HCT116 (cell line): ENCODE results near the gene TBX15. TPM values are rescaled to one million over a fixed set of nuclear protein-coding genes. Genes with fewer than 3 reads are reported as not detected.

Source experiments
- ATAC-seq: fragments of 200-7000 bp; cut with Tn5 transposase; 2 replicates; pipeline ENCODE4 v1.9.1; 2020; ENCODE audit warnings: mild to moderate bottlenecking, moderate library complexity
- BruUV-seq: library from RNA; stranded (reverse); fragments of 400-500 nt; replicated peaks from 2 replicates; lab custom pipeline; 2021; lab: Mats Ljungman, UMichigan
- CTCF ChIA-PET: fragments of 300-600 bp; sonication (Branson Sonifier 250); formaldehyde crosslinking; loops from one replicate; lab custom pipeline; 2021; ENCODE audit warnings: antibody characterized with exemption; lab: Charles Lee
- POLR2A ChIA-PET: fragments of 300-600, 350-600 bp; sonication (Branson Sonifier 250); formaldehyde crosslinking; loops from one replicate; lab custom pipeline; 2021; ENCODE audit warnings: antibody characterized with exemption; lab: Charles Lee
- RAD21 ChIA-PET, 2 experiments: fragments of 300-600 bp; sonication (Branson Sonifier 250); formaldehyde crosslinking; loops; one replicate each; lab custom pipeline; 2023; ENCODE audit warnings: low total read pairs in 2 of 2; ENCODE audit not compliant: uncharacterized antibody in 2 of 2, unreplicated experiment in 2 of 2, low non-redundant PET in 1 of 2; lab: Charles Lee
- DNase-seq: peaks from one replicate; pipeline ENCODE4 v3.0.0-alpha.2; 2010; ENCODE audit warnings: low read depth, low spot score
- H2AFZ ChIP-seq: fragments of 200-600 bp; shearing (Covaris generic), sonication (generic); 2 replicates; pipeline ENCODE4 v1.6.1; 2017; ENCODE audit warnings: low read depth, mixed run types, mixed read lengths, antibody characterized with exemption, low read length; ENCODE audit not compliant: poor library complexity, severe bottlenecking
- H3K27ac ChIP-seq: 2 replicates; pipeline ENCODE4 v1.5.1; 2012; ENCODE audit warnings: low read depth, low read length
- H3K27me3 ChIP-seq: fragments of 200-600 bp; sonication (generic); 2 replicates; pipeline ENCODE4 v1.6.1; 2016; ENCODE audit warnings: mixed run types, low read length, mixed read lengths; ENCODE audit not compliant: insufficient read depth
- H3K36me3 ChIP-seq, 2 experiments: fragments of 200-500 bp in 1 of 2; fragments of 200-600 bp in 1 of 2; sonication (Bioruptor generic) in 1 of 2; sonication (generic) in 1 of 2; 2 replicates each; pipeline versions ENCODE4 v1.5.1 to v1.6.1; 2014 to 2016; ENCODE audit warnings: low read length in 2 of 2, inconsistent platforms in 1 of 2, mixed read lengths in 1 of 2, mixed run types in 1 of 2; ENCODE audit not compliant: insufficient read depth in 2 of 2, control insufficient read depth in 1 of 2
- H3K4me1 ChIP-seq, 2 experiments: fragments of 200-600 bp in 1 of 2; sonication (generic) in 1 of 2; 2 replicates each; pipeline versions ENCODE4 v1.5.1 to v1.6.1; 2012 to 2017; ENCODE audit warnings: low read length in 2 of 2, inconsistent platforms in 1 of 2, mild to moderate bottlenecking in 1 of 2, mixed read lengths in 1 of 2, mixed run types in 1 of 2, moderate library complexity in 1 of 2; ENCODE audit not compliant: insufficient read depth in 2 of 2, control insufficient read depth in 1 of 2
- H3K4me2 ChIP-seq: fragments of 200-600 bp; sonication (generic); 2 replicates; pipeline ENCODE4 v1.6.1; 2017; ENCODE audit warnings: mixed run types, low read length, mixed read lengths
- H3K4me3 ChIP-seq, 2 experiments: fragments of 200-600 bp in 1 of 2; sonication (generic) in 1 of 2; replicated peaks in 1 of 2; 2 replicates each; pipeline ENCODE4 v1.5.1; 2011 to 2016; ENCODE audit warnings: low read length in 2 of 2, control low read depth in 1 of 2, low read depth in 1 of 2, mild to moderate bottlenecking in 1 of 2, mixed read lengths in 1 of 2, mixed run types in 1 of 2
- H3K79me2 ChIP-seq: fragments of 200-600 bp; sonication (generic); 2 replicates; pipeline ENCODE4 v1.6.1; 2017; ENCODE audit warnings: mild to moderate bottlenecking, mixed run types, low read length, moderate library complexity, mixed read lengths; ENCODE audit not compliant: insufficient read depth
- H3K9ac ChIP-seq: fragments of 200-600 bp; sonication (generic); 2 replicates; pipeline ENCODE4 v1.6.1; 2016; ENCODE audit warnings: low read length, mixed read lengths
- H3K9me2 ChIP-seq: fragments of 200-600 bp; sonication (generic), shearing (Covaris generic); 2 replicates; pipeline ENCODE4 v1.6.1; 2017; ENCODE audit warnings: mixed run types, mild to moderate bottlenecking, moderate library complexity; ENCODE audit not compliant: insufficient read depth
- H3K9me3 ChIP-seq, 2 experiments: fragments of 200-500 bp in 1 of 2; fragments of 200-600 bp in 1 of 2; sonication (Bioruptor generic) in 1 of 2; sonication (generic) in 1 of 2; 2 replicates each; pipeline ENCODE4 v1.6.1; 2014 to 2017; ENCODE audit warnings: low read length in 2 of 2, mixed read lengths in 2 of 2, inconsistent platforms in 1 of 2, low read depth in 1 of 2, mild to moderate bottlenecking in 1 of 2, mixed run types in 1 of 2, moderate library complexity in 1 of 2; ENCODE audit not compliant: control insufficient read depth in 1 of 2, insufficient read depth in 1 of 2
- H4K20me1 ChIP-seq: fragments of 200-600 bp; sonication (generic), shearing (Covaris generic); 2 replicates; pipeline ENCODE4 v1.6.1; 2017; ENCODE audit warnings: mixed run types, mild to moderate bottlenecking, moderate library complexity; ENCODE audit not compliant: insufficient read depth
- CBX3 ChIP-seq: IDR thresholded peaks from 2 replicates; pipeline ENCODE4 v1.6.1; 2012; ENCODE audit warnings: low read depth
- CTCF ChIP-seq, 3 experiments: fragments of 200-600 bp in 1 of 3; sonication (generic) in 1 of 3; IDR thresholded peaks in 2 of 3; conservative IDR thresholded peaks in 1 of 3; 2 replicates each; pipeline ENCODE4 v1.5.1; 2012 to 2017; ENCODE audit warnings: low read depth in 2 of 3, low read length in 2 of 3, antibody characterized with exemption in 1 of 3, borderline replicate concordance in 1 of 3, control low read depth in 1 of 3, mild to moderate bottlenecking in 1 of 3, mixed read lengths in 1 of 3, mixed run types in 1 of 3, moderate library complexity in 1 of 3; ENCODE audit not compliant: insufficient read depth in 1 of 3
- ELF1 ChIP-seq: IDR thresholded peaks from 2 replicates; pipeline ENCODE4 v1.6.1; 2012; ENCODE audit warnings: low read depth, borderline replicate concordance
- POLR2AphosphoS5 ChIP-seq: IDR thresholded peaks from 2 replicates; pipeline ENCODE4 v1.6.1; 2011; ENCODE audit warnings: mild to moderate bottlenecking, low read depth, low read length, moderate library complexity
- RAD21 ChIP-seq: IDR thresholded peaks from 2 replicates; pipeline ENCODE4 v1.6.1; 2012; ENCODE audit warnings: low read depth, mild to moderate bottlenecking
- SIN3A ChIP-seq: IDR thresholded peaks from 2 replicates; pipeline ENCODE4 v1.6.1; 2012; ENCODE audit warnings: low read depth
- TCF7L2 ChIP-seq: IDR thresholded peaks from 2 replicates; pipeline ENCODE4 v1.7.0; 2011; ENCODE audit warnings: borderline replicate concordance, inconsistent platforms; ENCODE audit not compliant: insufficient read depth, insufficient read length; ENCODE audit errors: extremely low read depth
- ZNF274 ChIP-seq: fragments of 200-500 bp; sonication (Bioruptor generic); IDR thresholded peaks from 2 replicates; pipeline ENCODE4 v1.6.1; 2014; ENCODE audit warnings: mild to moderate bottlenecking, low read depth, low read length, inconsistent platforms
- intact Hi-C: fragments of 100-400 bp; cut with micrococcal nuclease; formaldehyde crosslinking; loops from 2 replicates; pipeline ENCODE4 v1.10.0; 2022
- total RNA-seq: library from RNA; stranded (reverse); gene quantifications from one replicate; pipeline ENCODE4 v1.2.1, GENCODE V29; 2021; ENCODE audit not compliant: unreplicated experiment
- TF ChIP-seq, protein P1 (sequence below): IDR thresholded peaks from 2 replicates; pipeline ENCODE4 v1.6.1; 2011; ENCODE audit warnings: mild to moderate bottlenecking, low read length, moderate library complexity; ENCODE audit not compliant: insufficient replicate concordance; ENCODE audit errors: extremely low read depth
- TF ChIP-seq, protein P2 (sequence below): IDR thresholded peaks from 2 replicates; pipeline ENCODE4 v1.6.1; 2012

TBX15 gene
- total RNA-seq, 1 experiment from 2014 or later = not detected

GRCh38 chr1:118894836-118895235 is 93.3 kb downstream of the TBX15 start:
- no TSS peak for BruUV-seq
- ChIA-PET CTCF (no interaction called here), RAD21 (no interaction called here), POLR2A (no interaction called here)
- no peak overlapping the region for H3K4me3 ChIP-seq
- intact Hi-C loops = no loop called here
- no peaks in the 10 kb centered on the region for H3K79me2 ChIP-seq
- DNase-seq = no peak
- H3K9me3 ChIP-seq = no peaks in the 10 kb centered on the region
- H3K4me2 ChIP-seq = no peak overlapping the region
- H3K27ac ChIP-seq = no peak overlapping the region
- no peak for ATAC-seq
- no peaks in the 10 kb centered on the region for H3K4me1 ChIP-seq
- H3K9ac ChIP-seq = no peak overlapping the region
- no peak for TF ChIP-seq CTCF (IDR thresholded peaks at IDR 0.05 in 2 of 3, conservative IDR thresholded peaks at IDR 0.05 in 1 of 3; ENCODE audit: borderline replicate concordance in 1 of 3, insufficient read depth in 1 of 3, low read depth in 2 of 3, low read length in 2 of 3)
- TF ChIP-seq TCF7L2 = no peak
- no peak for TF ChIP-seq RAD21
- TF ChIP-seq, protein P1, sequence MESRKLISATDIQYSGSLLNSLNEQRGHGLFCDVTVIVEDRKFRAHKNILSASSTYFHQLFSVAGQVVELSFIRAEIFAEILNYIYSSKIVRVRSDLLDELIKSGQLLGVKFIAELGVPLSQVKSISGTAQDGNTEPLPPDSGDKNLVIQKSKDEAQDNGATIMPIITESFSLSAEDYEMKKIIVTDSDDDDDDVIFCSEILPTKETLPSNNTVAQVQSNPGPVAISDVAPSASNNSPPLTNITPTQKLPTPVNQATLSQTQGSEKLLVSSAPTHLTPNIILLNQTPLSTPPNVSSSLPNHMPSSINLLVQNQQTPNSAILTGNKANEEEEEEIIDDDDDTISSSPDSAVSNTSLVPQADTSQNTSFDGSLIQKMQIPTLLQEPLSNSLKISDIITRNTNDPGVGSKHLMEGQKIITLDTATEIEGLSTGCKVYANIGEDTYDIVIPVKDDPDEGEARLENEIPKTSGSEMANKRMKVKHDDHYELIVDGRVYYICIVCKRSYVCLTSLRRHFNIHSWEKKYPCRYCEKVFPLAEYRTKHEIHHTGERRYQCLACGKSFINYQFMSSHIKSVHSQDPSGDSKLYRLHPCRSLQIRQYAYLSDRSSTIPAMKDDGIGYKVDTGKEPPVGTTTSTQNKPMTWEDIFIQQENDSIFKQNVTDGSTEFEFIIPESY = no peak
- TF ChIP-seq CBX3 = no peak
- no peak for TF ChIP-seq SIN3A
- TF ChIP-seq POLR2AphosphoS5 = no peak
- TF ChIP-seq ZNF274 = no peak
- TF ChIP-seq, protein P2, sequence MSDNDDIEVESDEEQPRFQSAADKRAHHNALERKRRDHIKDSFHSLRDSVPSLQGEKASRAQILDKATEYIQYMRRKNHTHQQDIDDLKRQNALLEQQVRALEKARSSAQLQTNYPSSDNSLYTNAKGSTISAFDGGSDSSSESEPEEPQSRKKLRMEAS = no peak
- no peak for TF ChIP-seq ELF1
- H3K36me3 ChIP-seq = no peaks in the 10 kb centered on the region
- no peaks in the 10 kb centered on the region for H3K27me3 ChIP-seq
- no peaks in the 10 kb centered on the region for H4K20me1 ChIP-seq
- H3K9me2 ChIP-seq = no peaks in the 10 kb centered on the region
- no peak overlapping the region for H2AFZ ChIP-seq
